ENCODE results near the gene LONRF3. TPM values are rescaled to one million over a fixed set of nuclear protein-coding genes. Genes with fewer than 3 reads are reported as not detected.

LONRF3 gene
- total and polyA plus RNA-seq, 2 of the 13 experiments (the other 11 are each of a cell fraction or from before 2014, with no cell fraction given): 4.8 to 11.6 TPM

- TF ChIP-seq ZHX2 (IDR thresholded peaks at IDR 0.05; ENCODE audit: low read depth): 0 out of 2 replicates have a peak, but pooled peaks have one; percentile 26
- no peak for TF ChIP-seq ZHX2 (CRISPR knock-in tag; IDR thresholded peaks at IDR 0.05; ENCODE audit: borderline replicate concordance)
- TF ChIP-seq NR1H2 (CRISPR knock-in tag; IDR thresholded peaks at IDR 0.05; ENCODE audit: borderline replicate concordance, low read depth): no peak
- TF ChIP-seq ZBTB49 (CRISPR knock-in tag; IDR thresholded peaks at IDR 0.05; ENCODE audit: borderline replicate concordance): no peak
- TF ChIP-seq POLR2AphosphoS2 (IDR thresholded peaks at IDR 0.05; ENCODE audit: low read depth, low read length): no peak
- no peak for TF ChIP-seq ZNF329 (CRISPR knock-in tag; IDR thresholded peaks at IDR 0.05; ENCODE audit: low read depth)
- peak in 1 of 2 experiments; percentile 81; a peak in 2 of 4 replicates for TF ChIP-seq KLF16 (CRISPR knock-in tag; IDR thresholded peaks at IDR 0.05)
- TF ChIP-seq PLRG1 (conservative IDR thresholded peaks at IDR 0.05): no peak
- TF ChIP-seq REST (IDR thresholded peaks at IDR 0.05; ENCODE audit: borderline replicate concordance in 1 of 2, low read depth in 1 of 2, low read length in 2 of 2): peak in 1 of 2 experiments; percentile 69; a peak in 1 of 4 replicates
- TF ChIP-seq ZNF546 (CRISPR knock-in tag; conservative IDR thresholded peaks at IDR 0.05): no peak
- TF ChIP-seq MYNN (CRISPR knock-in tag; IDR thresholded peaks at IDR 0.05; ENCODE audit: low read depth): no peak
- peak; percentile 17; the same call in 1 of the 2 replicates for TF ChIP-seq ZBTB38 (CRISPR knock-in tag; IDR thresholded peaks at IDR 0.05)
- TF ChIP-seq BRD4 (CRISPR knock-in tag; IDR thresholded peaks at IDR 0.05): no peak
- TF ChIP-seq ZNF660 (CRISPR knock-in tag; IDR thresholded peaks at IDR 0.05; ENCODE audit: borderline replicate concordance, low read depth): no peak
- peak; percentile 27; the same call in 1 of the 2 replicates for TF ChIP-seq SOX5 (CRISPR knock-in tag; IDR thresholded peaks at IDR 0.05; ENCODE audit: borderline replicate concordance)
These were observed 1.6 kb downstream of the LONRF3 start (continued) for GRCh38 chrX:118975831-118976598.

Measured in HepG2 (cell line).